Measurements from ENCODE around the gene CFAP58.
"Not testable (repeated sequence)": the region's sequence is repeated elsewhere in the genome, so short reads cannot be mapped to it uniquely, and the experiment has no call there.

Gene CFAP58

DNA sequence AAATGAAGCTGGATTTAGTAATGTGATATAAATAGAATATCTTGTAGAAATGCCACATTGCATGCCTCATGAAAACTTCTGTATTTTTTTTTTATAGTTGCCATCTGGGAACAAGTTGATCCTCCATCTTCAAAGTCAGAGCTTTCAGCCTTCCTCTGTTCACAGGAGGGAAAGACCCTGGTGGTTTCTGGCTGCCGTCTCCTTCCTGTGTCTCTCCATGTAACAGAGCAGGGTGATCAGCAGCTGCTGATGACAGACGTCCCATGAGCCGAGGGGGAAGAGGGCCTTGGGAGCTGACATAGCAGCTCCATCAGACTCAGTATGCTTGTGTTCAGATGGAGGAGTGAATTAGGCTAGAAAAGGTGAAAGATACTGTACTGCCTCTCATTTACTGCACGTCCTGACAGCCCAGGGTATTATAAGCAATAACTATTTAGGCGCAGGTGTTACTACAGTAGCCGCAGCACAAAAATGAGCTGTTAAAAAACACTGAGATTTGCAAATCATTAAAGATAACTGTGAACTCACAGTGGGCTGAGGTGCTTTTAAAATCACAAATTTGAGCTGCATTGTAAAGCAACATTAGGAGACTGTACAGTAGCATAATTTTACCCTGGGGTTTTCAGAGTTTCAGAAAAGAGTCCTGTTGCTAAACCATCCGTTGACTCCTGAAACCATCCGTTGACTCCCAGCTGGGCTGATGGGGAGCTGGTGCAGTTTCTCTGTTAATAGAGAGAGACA is 103.3 kb downstream of the CFAP58 start:
- Mint-ChIP-seq H3K36me3 (ENCODE audit: low read depth) (no peaks in the 10 kb centered on the region), H3K9me3 (no peaks in the 10 kb centered on the region), H3K27me3 (ENCODE audit: low read depth) (peaks cover 13% of the 10 kb centered on the region), H3K4me3 (no peak overlapping the region), H3K4me1 (ENCODE audit: low read depth) (no peaks in the 10 kb centered on the region), H3K27ac (no peak overlapping the region)
- DNase-seq (ENCODE audit: low spot score), result no peak

DNA sequence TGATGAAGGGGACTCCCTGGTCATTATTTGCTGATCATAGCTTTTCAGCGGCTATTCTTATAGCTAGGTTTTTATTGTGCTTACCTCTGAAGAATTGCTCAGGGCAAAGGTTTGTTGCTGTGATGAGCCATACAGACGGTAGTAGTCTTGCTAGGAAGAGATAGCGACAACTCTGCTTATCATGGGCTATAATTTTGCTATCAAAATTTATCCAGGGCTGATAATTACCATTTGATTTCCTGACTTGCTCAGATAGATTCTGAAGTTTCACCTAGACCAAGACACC is 103.9 kb downstream of the CFAP58 start:
- no peaks in the 10 kb centered on the region for H3K36me3 Mint-ChIP-seq (ENCODE audit: low read depth)
- H3K4me1 Mint-ChIP-seq (ENCODE audit: low read depth), result no peaks in the 10 kb centered on the region
- no peak for DNase-seq (ENCODE audit: low spot score)
- H3K27ac Mint-ChIP-seq, result no peak overlapping the region
- peaks cover 11% of the 10 kb centered on the region for H3K27me3 Mint-ChIP-seq (ENCODE audit: low read depth)
- no peaks in the 10 kb centered on the region for H3K9me3 Mint-ChIP-seq
- H3K4me3 Mint-ChIP-seq, result no peak overlapping the region

DNA sequence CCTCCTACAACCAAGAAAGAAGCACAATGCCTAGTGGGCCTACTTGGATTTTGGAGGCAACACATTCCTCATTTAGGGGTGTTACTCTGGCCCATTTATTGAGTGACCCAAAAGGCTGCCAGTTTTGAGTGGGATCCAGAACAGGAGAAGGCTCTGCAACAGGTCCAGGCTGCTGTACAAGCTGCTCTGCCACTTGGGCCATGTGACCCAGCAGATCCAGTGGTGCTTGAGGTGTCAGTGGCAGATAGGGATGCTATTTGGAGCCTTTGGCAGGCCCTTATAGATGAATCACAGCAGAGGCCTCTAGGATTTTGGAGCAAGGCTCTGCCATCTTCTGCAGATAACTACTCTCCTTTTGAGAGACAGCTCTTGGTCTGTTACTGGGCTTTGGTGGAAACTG is 111.9 kb downstream of the CFAP58 start:
- DNase-seq (ENCODE audit: low spot score); H3K4me3 Mint-ChIP-seq; H3K4me1 Mint-ChIP-seq (ENCODE audit: low read depth); H3K9me3 Mint-ChIP-seq; H3K27me3 Mint-ChIP-seq (ENCODE audit: low read depth); H3K27ac Mint-ChIP-seq; H3K36me3 Mint-ChIP-seq (ENCODE audit: low read depth): not testable (repeated sequence)

DNA sequence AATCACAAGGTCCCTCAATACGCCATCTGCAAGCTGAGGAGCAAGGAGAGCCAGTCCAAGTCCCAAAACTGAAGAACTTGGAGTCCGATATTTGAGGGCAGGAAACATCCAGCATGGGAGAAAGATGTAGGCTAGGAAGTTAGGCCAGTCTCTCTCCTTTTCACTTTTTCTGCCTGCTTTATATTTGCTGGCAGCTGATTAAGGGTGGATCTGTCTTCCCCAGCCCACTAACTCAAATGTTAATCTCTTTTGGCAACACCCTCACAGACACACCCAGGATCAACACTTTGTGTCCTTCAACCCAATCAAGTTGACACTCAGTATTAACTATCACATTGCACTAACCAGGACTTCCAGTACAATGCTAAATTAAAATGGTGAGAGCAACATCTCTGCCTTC is 115.2 kb downstream of the CFAP58 start:
- not testable (repeated sequence) for H3K27ac Mint-ChIP-seq; H3K9me3 Mint-ChIP-seq; H3K4me3 Mint-ChIP-seq; H3K27me3 Mint-ChIP-seq (ENCODE audit: low read depth); DNase-seq (ENCODE audit: low spot score); H3K4me1 Mint-ChIP-seq (ENCODE audit: low read depth); H3K36me3 Mint-ChIP-seq (ENCODE audit: low read depth)

DNA sequence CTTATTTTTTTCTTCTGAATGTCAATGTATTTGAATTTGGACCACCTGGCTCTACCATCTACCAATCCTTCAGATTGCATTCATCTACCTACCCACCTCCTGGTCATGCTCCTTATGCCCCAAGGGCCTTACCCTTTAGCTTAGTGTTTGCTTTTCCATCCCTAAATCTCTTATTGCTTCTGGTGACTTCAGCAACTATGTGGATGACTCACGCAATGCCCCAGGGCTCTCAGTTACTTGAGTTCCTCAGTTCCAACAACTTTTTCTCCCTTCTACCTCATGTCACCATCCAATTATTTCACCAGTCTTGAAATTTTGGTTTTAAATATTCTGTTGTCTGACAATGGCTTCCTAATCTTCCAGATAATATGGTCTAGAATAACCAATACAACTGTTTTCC is 118.9 kb downstream of the CFAP58 start:
- DNase-seq (ENCODE audit: low spot score), result no peak
- no peak overlapping the region for H3K4me3 Mint-ChIP-seq
- peaks cover 17% of the 10 kb centered on the region for H3K27me3 Mint-ChIP-seq (ENCODE audit: low read depth)
- no peaks in the 10 kb centered on the region for H3K9me3 Mint-ChIP-seq
- H3K27ac Mint-ChIP-seq, result no peak overlapping the region
- H3K36me3 Mint-ChIP-seq (ENCODE audit: low read depth), result no peaks in the 10 kb centered on the region
- H3K4me1 Mint-ChIP-seq (ENCODE audit: low read depth), result no peaks in the 10 kb centered on the region

DNA sequence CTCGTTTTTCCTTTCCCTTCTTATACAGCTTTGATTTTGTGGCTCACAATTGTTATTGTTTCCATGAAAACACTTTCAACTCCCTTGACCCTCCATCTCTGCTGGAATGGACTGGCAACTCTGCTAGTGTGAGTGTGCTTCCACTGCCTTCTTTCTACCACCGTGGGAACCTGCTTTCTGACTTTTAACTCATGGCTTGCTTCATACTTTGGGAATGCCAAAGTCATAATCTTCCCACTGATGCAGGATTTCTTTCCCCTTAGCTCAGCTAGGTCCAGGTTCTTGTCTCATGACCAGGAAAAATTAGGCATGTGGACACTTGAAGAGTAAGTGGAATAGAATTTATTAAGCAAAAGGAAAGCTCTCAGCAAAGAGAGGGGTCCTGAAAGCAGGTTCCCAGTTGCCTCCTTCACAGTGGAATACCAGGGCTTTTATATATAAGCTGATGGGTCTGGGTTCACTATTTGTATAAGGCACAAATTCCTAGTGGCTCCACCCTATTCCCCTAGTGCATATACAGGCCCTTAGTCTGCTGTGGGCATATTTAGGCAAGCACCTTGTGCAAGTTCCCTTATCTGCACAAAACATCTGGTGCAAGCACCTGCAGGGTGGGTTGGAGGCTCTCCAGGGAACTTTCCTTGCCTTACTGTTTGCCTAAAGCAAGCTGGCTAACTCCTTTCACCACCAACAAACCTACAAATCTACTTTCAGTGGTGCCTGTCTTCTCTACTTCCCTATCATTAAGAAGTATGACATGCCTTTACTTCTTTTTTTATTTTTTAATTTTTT is 119.5 kb downstream of the CFAP58 start:
- Mint-ChIP-seq H3K27ac (no peak overlapping the region), H3K4me1 (ENCODE audit: low read depth) (no peaks in the 10 kb centered on the region), H3K4me3 (no peak overlapping the region), H3K36me3 (ENCODE audit: low read depth) (no peaks in the 10 kb centered on the region), H3K27me3 (ENCODE audit: low read depth) (peaks cover 17% of the 10 kb centered on the region), H3K9me3 (no peaks in the 10 kb centered on the region)
- no peak for DNase-seq (ENCODE audit: low spot score)

DNA sequence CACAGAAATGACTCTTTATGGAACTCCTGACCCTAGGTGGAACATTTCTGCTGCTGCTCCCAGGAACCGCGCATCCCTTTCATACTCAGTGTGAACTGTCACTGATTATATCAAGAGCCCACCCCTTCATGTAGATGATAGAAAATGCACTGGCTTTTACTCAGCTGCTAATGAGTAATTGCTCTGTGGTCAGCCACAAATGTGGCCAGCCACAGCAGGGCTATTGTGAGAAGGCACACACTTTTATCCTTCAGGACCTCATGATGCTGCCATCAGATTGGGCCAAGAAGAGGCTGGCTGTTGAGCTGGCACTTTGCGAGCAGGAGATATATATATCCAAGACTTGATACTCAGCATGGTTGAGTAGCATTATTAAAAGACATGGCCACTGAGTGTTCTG is 124.7 kb downstream of the CFAP58 start:
- no peak for DNase-seq (ENCODE audit: low spot score)
- Mint-ChIP-seq H3K27me3 (ENCODE audit: low read depth) (peaks cover 20% of the 10 kb centered on the region), H3K27ac (no peak overlapping the region), H3K4me3 (no peak overlapping the region), H3K4me1 (ENCODE audit: low read depth) (no peaks in the 10 kb centered on the region), H3K9me3 (no peaks in the 10 kb centered on the region), H3K36me3 (ENCODE audit: low read depth) (no peaks in the 10 kb centered on the region)

DNA sequence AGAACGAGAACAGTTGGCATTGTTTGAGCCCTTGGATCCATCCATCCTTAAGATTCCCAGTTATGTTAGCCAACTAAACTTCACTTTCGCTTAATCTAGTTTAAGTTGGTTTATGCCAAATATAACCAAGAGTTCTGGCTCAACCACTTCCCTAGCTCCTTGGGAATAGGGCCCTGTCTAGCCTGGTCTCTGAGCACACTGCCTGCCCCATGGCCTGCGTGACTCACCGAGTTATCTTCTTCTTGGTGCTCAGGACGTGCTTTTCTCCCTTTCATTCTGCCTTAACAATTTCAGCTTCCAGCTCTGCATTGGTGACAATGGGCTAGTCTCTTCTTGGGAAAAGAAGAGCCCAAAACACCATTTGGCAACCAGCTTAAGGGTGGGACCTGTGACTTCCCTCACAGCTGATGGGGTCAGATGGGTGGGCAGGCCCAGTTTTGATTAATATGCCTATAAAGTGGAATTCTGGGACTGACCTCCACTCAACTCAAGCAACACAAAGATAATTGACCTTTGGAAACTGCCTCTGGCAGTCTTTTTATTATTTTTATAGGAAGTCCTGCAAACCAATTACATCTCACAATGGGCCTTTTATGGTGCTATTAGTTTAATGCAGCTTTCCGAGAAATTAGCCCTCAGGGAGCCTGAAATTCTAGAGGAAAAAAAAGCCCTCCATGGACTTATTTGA is 126.4 kb downstream of the CFAP58 start:
- H3K4me3 Mint-ChIP-seq, result no peak overlapping the region
- H3K27ac Mint-ChIP-seq, result no peak overlapping the region
- no peaks in the 10 kb centered on the region for H3K9me3 Mint-ChIP-seq
- no peaks in the 10 kb centered on the region for H3K4me1 Mint-ChIP-seq (ENCODE audit: low read depth)
- peaks cover 19% of the 10 kb centered on the region for H3K27me3 Mint-ChIP-seq (ENCODE audit: low read depth)
- H3K36me3 Mint-ChIP-seq (ENCODE audit: low read depth), result no peaks in the 10 kb centered on the region
- DNase-seq (ENCODE audit: low spot score), result no peak

DNA sequence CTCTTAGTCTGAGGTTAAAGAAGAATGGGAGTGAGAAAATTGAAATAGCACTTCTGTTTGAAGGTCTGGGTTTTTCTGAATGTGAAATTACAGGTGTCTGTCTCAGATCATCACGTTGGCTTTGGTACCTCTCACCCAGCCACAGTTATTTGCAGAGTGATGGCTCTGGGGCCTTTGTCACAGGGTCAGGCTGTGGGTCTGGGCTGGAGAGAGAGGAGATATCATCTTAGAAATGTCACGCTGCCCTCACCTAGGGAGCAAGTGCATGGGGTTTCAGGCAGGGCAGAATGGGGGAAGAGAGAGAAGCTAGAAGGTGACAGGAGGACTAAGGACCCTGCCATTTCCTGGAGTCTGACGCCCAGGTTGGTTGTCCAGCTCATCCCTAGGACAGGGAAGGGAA is 127.2 kb downstream of the CFAP58 start:
- Mint-ChIP-seq H3K27ac (no peak overlapping the region), H3K27me3 (ENCODE audit: low read depth) (peaks cover 17% of the 10 kb centered on the region), H3K4me1 (ENCODE audit: low read depth) (no peaks in the 10 kb centered on the region), H3K36me3 (ENCODE audit: low read depth) (no peaks in the 10 kb centered on the region), H3K9me3 (no peaks in the 10 kb centered on the region), H3K4me3 (no peak overlapping the region)
- DNase-seq (ENCODE audit: low spot score), result no peak

DNA sequence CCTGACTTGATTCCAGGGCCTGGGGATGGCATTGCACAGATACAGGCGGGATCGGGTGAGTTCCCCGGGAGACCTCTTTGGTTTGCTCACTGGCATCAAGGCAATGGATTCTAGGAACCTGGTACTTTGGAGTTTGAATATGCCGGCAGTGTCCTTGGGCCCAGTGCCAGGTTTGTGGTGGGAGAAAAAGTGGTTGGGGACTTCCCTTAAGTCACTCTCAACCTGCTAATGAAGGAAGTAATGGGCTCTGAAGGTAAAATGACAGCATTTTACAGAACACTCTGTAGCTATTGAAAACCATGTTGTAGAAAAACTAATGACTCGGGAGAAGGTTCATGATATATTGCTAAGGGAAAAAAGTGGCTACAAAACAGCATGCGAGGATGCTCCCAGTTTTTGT is 129.9 kb downstream of the CFAP58 start:
- Mint-ChIP-seq H3K36me3 (ENCODE audit: low read depth) (no peaks in the 10 kb centered on the region), H3K27ac (no peak overlapping the region), H3K9me3 (no peaks in the 10 kb centered on the region), H3K4me1 (ENCODE audit: low read depth) (no peaks in the 10 kb centered on the region), H3K27me3 (ENCODE audit: low read depth) (peaks cover 17% of the 10 kb centered on the region), H3K4me3 (no peak overlapping the region)
- DNase-seq (ENCODE audit: low spot score), result no peak

DNA sequence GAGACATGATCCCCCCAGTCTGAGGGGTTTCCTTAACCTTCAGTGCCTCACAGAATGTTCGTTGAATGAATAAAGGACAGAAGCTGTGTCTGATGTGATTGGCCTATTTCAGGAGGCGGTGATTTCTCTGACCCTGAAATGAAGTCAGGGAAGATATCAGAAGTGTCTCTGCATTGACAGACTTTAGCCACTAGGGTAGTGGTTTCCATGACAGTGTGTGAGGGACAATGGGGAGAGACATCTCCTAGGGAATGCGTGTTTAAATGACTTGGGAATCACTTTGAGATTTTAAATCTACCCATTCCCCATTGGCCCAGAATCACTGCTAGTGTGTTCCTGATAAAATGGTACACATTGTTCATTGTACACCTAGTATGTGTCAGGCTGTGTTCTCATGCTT is 132.0 kb downstream of the CFAP58 start:
- no peak overlapping the region for H3K4me3 Mint-ChIP-seq
- H3K27me3 Mint-ChIP-seq (ENCODE audit: low read depth), result peaks cover 17% of the 10 kb centered on the region
- no peaks in the 10 kb centered on the region for H3K9me3 Mint-ChIP-seq
- no peaks in the 10 kb centered on the region for H3K4me1 Mint-ChIP-seq (ENCODE audit: low read depth)
- H3K36me3 Mint-ChIP-seq (ENCODE audit: low read depth), result no peaks in the 10 kb centered on the region
- H3K27ac Mint-ChIP-seq, result no peak overlapping the region
- no peak for DNase-seq (ENCODE audit: low spot score)

DNA sequence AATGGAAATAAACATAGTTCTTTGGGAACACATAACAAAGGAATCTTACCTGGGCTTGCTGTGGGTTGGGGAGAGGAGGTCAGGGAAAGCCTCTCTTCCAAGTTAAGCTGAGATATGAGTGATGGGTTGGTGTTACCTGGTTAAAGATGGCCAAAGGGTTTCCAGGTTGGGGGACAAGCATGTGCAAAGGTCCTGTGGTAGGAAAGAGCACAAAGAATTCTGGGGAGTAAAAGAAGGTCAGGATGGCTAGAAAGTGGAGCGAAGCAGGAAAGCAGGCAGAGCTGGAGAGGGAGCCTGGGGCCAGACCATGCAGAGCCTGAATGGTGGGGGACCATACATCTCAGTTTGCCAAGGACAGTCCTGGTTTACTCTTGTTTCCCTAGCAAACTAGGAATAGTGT is 133.2 kb downstream of the CFAP58 start:
- no peak for DNase-seq (ENCODE audit: low spot score)
- no peaks in the 10 kb centered on the region for H3K4me1 Mint-ChIP-seq (ENCODE audit: low read depth)
- H3K36me3 Mint-ChIP-seq (ENCODE audit: low read depth), result no peaks in the 10 kb centered on the region
- no peak overlapping the region for H3K27ac Mint-ChIP-seq
- no peak overlapping the region for H3K4me3 Mint-ChIP-seq
- peaks cover 17% of the 10 kb centered on the region for H3K27me3 Mint-ChIP-seq (ENCODE audit: low read depth)
- H3K9me3 Mint-ChIP-seq, result no peaks in the 10 kb centered on the region

DNA sequence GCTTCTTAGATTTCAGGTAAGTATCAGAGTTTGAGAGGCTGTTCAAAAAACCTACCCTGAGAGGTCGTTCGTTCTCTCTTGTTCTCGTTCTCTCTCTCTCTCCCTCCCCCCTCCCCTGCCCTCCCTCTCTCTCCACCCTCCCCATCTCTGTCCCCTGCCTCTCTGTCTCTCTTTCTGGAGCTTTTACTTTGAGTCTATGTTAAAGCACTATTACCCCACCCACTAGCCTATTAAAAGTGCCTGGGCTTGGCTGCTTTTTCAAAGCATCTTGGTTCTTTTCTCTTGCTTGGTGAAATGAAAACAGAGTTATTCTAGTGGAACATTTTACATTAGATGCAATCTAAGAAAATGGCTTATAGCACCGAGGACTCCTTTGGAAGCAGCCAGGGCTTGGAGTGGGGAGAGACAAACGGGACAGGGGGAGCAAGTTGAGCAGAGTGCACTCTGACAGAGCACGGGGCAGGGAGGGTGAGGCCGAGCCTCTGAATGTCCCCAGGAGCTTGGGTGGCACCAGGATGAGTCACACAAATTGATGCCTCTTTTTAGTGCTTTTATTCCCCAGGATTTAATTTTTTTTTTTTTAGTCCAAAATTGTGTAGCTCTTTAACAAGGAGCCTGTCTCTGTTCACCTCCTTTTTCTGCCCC is 134.3 kb downstream of the CFAP58 start:
- Mint-ChIP-seq H3K27me3 (ENCODE audit: low read depth) (peaks cover 12% of the 10 kb centered on the region), H3K27ac (no peak overlapping the region), H3K4me3 (no peak overlapping the region), H3K9me3 (no peaks in the 10 kb centered on the region), H3K4me1 (ENCODE audit: low read depth) (no peaks in the 10 kb centered on the region), H3K36me3 (ENCODE audit: low read depth) (no peaks in the 10 kb centered on the region)
- no peak for DNase-seq (ENCODE audit: low spot score)

DNA sequence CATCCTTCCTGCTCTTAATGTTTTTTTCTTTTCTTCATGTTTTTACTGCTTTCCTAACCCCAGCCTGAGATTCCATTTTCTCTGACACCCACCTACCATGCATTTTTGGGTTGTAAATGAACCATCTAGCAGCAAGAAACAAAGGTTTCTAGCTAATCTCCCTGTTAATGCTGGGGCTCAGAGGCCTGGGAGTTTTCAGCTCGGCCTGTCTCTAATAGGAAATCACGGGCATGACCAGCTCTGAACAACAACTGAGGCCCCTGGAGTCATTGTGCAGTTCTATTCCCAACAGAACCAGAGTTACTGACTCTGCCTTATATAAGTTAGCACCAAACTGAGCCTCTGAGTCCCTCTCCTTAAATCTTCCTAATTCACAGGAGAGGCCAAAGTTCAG is 134.8 kb downstream of the CFAP58 start:
- Mint-ChIP-seq H3K27ac (no peak overlapping the region), H3K36me3 (ENCODE audit: low read depth) (no peaks in the 10 kb centered on the region), H3K4me3 (no peak overlapping the region), H3K4me1 (ENCODE audit: low read depth) (no peaks in the 10 kb centered on the region), H3K9me3 (no peaks in the 10 kb centered on the region), H3K27me3 (ENCODE audit: low read depth) (peaks cover 8% of the 10 kb centered on the region)
- DNase-seq (ENCODE audit: low spot score), result no peak
